Psoas muscle (tissue), 7 donors: ENCODE data around the gene CASP10. TPM values are rescaled to one million over a fixed set of nuclear protein-coding genes. Genes with fewer than 3 reads are reported as not detected.

Experiments used
- polyA plus RNA-seq, 3 donors: library from polyadenylated mRNA; stranded (reverse); fragments of 200-250 nt; gene quantifications; one replicate each; pipeline ENCODE4 v1.2.3, GENCODE V29; 2013
- total RNA-seq, 4 donors: library from RNA; stranded (reverse); fragmentation: NEBNext Ultra II Directional in 2 of 4; extraction: Animal tissue kit (Norgen Biotek cat#: 25700) in 2 of 4; gene quantifications; one replicate each; pipeline versions ENCODE4 v1.2.1 to v1.2.4, GENCODE V29; 2021 to 2023
- donor health status: healthy with polysubstance abuse.
- donor health status: DM: no; HTN: no; CAD: no; lungs with moderate emphysema.
- donor health status: Bipolar disorder and iron deficiency.
- donor health status: healthy.
- donor health status: DM: no; HTN: no; CAD: no.
- donor health status: DM: no; HTN: no; CAD: no.
- donor health status: DM: yes; HTN: yes; CAD: no.

Gene CASP10
- total and polyA plus RNA-seq, 7 donors: 0.90 to 3.8 (median 2.3) TPM

Other genes with a start within 250 kb of the CASP10 start
- gene ORC2, start 219.5 kb upstream of the CASP10 start, total RNA-seq: 10 to 100 TPM in 3 of 4 donors, 1 to 10 TPM in 1; 7.1 to 17.7 (median 12.4) TPM
- 1 to 10 TPM; 3.3 to 5.7 (median 5.2) TPM for gene ORC2, start 219.5 kb upstream of the CASP10 start, polyA plus RNA-seq
- gene HYCC2, start 111.5 kb upstream of the CASP10 start, total RNA-seq: 1 to 10 TPM; 7.6 to 8.6 (median 8.1) TPM
- gene HYCC2, start 111.5 kb upstream of the CASP10 start, polyA plus RNA-seq: 1 to 10 TPM; 1.7 to 5.2 (median 2.1) TPM
- gene NDUFB3, start 111.1 kb upstream of the CASP10 start, total RNA-seq: 100 to 1,000 TPM; 188 to 271 (median 261) TPM
- gene NDUFB3, start 111.1 kb upstream of the CASP10 start, polyA plus RNA-seq: 100 to 1,000 TPM; 200 to 255 (median 202) TPM
- gene CFLAR, start 67.0 kb upstream of the CASP10 start, total RNA-seq: 100 to 1,000 TPM; 180 to 358 (median 346) TPM
- 100 to 1,000 TPM in 2 of 3 donors, 10 to 100 TPM in 1; 84.7 to 340 (median 239) TPM for gene CFLAR, start 67.0 kb upstream of the CASP10 start, polyA plus RNA-seq
- 1 to 10 TPM; 2.3 to 3.5 (median 3.0) TPM for gene CASP8, start 77.4 kb downstream of the CASP10 start, total RNA-seq
- gene CASP8, start 77.4 kb downstream of the CASP10 start, polyA plus RNA-seq: 1 to 10 TPM in 2 of 3 donors, under 1 TPM in 1; 0.87 to 1.3 (median 1.2) TPM
- gene FLACC1, start 174.2 kb downstream of the CASP10 start, total RNA-seq: 1 to 10 TPM; 1.7 to 4.3 (median 1.8) TPM
- gene FLACC1, start 174.2 kb downstream of the CASP10 start, polyA plus RNA-seq: 1 to 10 TPM in 1 of 3 donors, under 1 TPM in 2; 0.55 to 3.8 (median 0.82) TPM